Astrocyte of the cerebellum (primary cell): ENCODE results near the gene CDKN3.
"Not testable (repeated sequence)": the region's sequence is repeated elsewhere in the genome, so short reads cannot be mapped to it uniquely, and the experiment has no call there.

Experiments
- DNase-seq: peaks from one replicate; pipeline ENCODE4 v3.0.0-alpha.2; 2011; ENCODE audit warnings: low read depth
- H3K4me3 ChIP-seq: 2 replicates; pipeline ENCODE4 v1.5.1; 2011; ENCODE audit warnings: mild to moderate bottlenecking, low read depth, low read length, moderate library complexity
- in situ Hi-C: cut with HindIII; loops from 2 replicates; pipeline ENCODE4 v1.10.0; 2017; ENCODE audit warnings: low sequenced_read_pairs
- TF ChIP-seq, protein P1 (sequence below): IDR thresholded peaks from 2 replicates; pipeline ENCODE4 v1.5.1; 2012; ENCODE audit warnings: low read length, low read depth, moderate library complexity, mild to moderate bottlenecking; ENCODE audit errors: missing control alignments

CDKN3 gene

GRCh38 chr14:54385556-54385955, 11.3 kb upstream of the CDKN3 start:
- in situ Hi-C loops, result no loop called here
- no peak overlapping the region for H3K4me3 ChIP-seq
- TF ChIP-seq, protein P1, sequence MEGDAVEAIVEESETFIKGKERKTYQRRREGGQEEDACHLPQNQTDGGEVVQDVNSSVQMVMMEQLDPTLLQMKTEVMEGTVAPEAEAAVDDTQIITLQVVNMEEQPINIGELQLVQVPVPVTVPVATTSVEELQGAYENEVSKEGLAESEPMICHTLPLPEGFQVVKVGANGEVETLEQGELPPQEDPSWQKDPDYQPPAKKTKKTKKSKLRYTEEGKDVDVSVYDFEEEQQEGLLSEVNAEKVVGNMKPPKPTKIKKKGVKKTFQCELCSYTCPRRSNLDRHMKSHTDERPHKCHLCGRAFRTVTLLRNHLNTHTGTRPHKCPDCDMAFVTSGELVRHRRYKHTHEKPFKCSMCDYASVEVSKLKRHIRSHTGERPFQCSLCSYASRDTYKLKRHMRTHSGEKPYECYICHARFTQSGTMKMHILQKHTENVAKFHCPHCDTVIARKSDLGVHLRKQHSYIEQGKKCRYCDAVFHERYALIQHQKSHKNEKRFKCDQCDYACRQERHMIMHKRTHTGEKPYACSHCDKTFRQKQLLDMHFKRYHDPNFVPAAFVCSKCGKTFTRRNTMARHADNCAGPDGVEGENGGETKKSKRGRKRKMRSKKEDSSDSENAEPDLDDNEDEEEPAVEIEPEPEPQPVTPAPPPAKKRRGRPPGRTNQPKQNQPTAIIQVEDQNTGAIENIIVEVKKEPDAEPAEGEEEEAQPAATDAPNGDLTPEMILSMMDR, result no peak

DNA sequence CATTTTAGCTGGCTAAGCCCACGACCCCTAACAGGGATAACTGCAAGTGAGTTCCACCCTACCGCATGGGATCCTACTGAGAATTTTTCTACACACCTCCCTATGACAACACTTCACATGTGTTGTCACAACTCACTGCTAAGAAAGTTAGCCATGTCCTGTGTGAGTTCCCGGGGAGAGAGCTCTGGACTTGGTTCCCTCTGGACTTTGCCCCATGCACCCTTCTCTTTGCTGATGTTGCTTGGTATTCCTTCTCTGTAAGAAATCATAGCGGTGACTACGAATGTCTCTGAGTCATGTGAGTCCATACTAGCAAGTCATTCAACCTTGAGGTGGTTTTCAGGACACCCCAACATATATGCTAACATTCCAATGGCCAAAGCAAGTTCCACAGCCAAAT, 9.5 kb upstream of the CDKN3 start:
- TF ChIP-seq, protein P1, result no peak
- no peak overlapping the region for H3K4me3 ChIP-seq
- in situ Hi-C loops, result no loop called here
- DNase-seq, result no peak

More at GRCh38 chr14:54385556-54385955, 11.3 kb upstream of the CDKN3 start:
- DNase-seq, result no peak

DNA sequence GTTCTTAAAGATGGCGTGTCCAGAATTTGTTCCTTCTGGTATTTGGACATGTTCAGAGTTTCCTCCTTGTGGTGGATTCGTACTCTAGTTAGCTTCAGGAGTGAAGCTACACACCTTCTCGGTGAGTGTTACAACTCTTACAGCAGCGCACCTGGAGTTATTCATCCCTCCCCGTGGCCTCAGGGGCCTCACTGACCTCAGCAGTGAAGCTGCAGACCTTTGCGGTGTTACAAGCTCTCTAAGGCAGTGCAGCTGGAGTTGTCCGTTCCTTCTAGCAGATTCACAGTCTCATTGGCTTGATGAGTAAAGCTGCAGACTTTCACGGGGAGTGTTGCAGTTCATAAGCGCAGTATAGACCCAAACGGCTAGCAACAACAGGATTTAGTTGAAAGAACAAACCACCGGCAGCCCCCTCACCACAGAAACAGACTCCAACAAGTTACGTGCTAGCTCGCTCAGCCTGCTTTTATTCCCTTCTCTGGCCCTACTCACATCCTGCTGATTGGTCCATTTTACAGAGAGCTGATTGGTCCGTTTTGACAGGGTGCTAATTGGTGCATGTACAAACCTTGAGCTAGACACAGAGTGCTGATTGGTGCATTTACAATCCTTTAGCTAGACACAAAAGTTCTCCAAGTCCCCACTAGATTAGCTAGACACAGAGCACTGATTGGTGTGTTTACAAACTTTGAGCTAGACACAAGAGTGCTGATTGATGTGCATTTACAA, 4.5 kb upstream of the CDKN3 start:
- DNase-seq, result no peak
- in situ Hi-C loops, result no loop called here
- no peak overlapping the region for H3K4me3 ChIP-seq
- TF ChIP-seq, protein P1, result no peak

- DNase-seq, in situ Hi-C loops, H3K4me3 ChIP-seq: not testable (repeated sequence)
Measured at GRCh38 chr14:54392986-54393884, 3.6 kb upstream of the CDKN3 start.

DNA sequence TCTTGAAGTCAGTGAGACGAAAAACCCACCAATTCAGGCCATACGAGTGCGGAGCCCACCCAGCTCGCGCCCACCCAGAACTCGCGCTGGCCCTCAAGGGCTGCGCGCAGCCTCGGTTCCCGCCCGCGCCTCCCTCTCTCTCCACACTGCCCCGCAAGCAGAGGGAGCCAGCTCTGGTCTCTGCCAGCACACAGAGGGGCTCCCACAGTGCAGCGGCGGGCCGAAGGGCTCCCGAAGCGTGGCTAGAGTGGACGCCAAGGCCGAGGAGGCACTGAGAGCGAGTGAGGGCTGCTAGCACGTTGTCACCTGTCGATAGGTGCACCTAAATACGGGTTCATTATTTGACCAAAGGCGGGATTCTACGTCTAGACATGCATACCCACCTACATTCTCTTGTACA, 2.2 kb upstream of the CDKN3 start:
- no peak overlapping the region for H3K4me3 ChIP-seq
- in situ Hi-C loops, result no loop called here
- no peak for DNase-seq
- TF ChIP-seq, protein P1, result no peak

DNA sequence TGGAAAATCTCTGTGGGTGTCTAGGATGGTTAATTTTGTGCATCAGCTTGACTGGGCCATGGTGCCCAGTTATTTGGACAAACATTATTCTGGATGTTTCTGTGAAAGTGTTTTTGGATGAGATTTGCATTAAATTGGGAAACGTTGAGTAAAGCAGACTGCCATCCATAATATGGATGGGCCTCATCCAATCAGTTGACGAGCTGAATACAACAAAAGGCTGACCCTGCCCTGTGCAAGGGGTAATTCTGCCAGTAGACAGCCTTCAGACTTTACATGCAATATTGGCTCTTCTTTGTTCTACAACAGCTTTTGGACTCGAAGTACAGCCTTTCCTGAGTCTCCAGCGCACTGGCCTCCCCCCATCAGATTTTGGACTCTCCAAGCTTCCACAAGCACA, 1.5 kb upstream of the CDKN3 start:
- no peak overlapping the region for H3K4me3 ChIP-seq
- TF ChIP-seq, protein P1, result no peak
- no peak for DNase-seq
- in situ Hi-C loops, result no loop called here

DNA sequence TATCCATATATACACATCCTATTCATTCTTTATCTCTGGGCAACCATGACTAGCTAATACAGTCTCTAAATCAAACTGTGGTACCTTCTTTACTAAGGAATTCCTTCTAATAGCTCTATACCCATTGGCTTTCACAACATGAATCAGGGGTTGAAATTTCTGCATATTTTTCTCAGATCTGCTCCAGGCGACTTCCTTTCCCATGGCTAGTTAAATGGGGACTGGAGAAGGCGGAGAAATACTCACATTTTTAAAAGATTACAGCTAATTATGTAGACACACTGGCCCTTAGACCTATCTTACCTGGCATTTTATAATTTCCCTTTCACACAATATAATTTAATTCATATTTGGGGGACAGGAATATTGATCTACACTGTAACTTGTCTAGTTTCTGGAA, 1.1 kb upstream of the CDKN3 start:
- DNase-seq, result no peak
- TF ChIP-seq, protein P1, result no peak
- H3K4me3 ChIP-seq, result no peak overlapping the region
- in situ Hi-C loops, result no loop called here
